ENCODE data around the gene PRKN.

The PRKN gene

DNA sequence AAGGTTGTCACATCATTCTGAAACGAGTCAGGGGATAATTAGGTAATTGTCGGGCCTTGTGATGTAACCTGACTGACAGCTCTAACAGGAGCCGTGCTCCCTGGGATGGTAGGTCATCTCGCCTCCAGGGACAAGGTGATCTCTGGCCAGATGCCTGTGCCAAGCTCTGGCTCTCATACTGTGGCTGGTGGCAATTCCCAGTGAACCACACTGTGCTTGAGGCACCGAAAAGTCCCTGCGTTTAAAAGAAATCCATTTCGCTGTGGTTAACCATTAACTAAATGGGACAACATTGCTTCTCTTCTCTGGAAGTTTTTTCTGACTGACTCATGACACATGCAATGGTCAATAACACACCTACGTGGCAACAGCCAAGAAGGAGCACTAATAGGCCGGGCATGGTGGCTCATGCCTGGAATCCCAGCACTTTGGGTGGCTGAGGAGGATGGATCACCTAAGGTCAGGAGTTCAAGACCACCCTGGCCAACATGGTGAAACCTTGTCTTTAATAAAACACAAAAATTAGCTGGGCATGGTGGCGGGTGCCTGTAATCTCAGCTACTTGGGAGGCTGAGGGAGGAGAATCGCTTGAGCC is 669.2 kb downstream of the PRKN start:
- no peak for DNase-seq
- TF ChIP-seq EZH2 (optimal IDR thresholded peaks at IDR 0.05; ENCODE audit: low read depth, low read length) (no peak), EZH2phosphoT487 (IDR thresholded peaks at IDR 0.05; ENCODE audit: low read length) (no peak)
- TF ChIP-seq, protein P1, sequence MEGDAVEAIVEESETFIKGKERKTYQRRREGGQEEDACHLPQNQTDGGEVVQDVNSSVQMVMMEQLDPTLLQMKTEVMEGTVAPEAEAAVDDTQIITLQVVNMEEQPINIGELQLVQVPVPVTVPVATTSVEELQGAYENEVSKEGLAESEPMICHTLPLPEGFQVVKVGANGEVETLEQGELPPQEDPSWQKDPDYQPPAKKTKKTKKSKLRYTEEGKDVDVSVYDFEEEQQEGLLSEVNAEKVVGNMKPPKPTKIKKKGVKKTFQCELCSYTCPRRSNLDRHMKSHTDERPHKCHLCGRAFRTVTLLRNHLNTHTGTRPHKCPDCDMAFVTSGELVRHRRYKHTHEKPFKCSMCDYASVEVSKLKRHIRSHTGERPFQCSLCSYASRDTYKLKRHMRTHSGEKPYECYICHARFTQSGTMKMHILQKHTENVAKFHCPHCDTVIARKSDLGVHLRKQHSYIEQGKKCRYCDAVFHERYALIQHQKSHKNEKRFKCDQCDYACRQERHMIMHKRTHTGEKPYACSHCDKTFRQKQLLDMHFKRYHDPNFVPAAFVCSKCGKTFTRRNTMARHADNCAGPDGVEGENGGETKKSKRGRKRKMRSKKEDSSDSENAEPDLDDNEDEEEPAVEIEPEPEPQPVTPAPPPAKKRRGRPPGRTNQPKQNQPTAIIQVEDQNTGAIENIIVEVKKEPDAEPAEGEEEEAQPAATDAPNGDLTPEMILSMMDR (IDR thresholded peaks at IDR 0.05; ENCODE audit: low read length) = no peak
- H3K4me2 ChIP-seq (ENCODE audit: low read depth, low read length) = no peak overlapping the region

DNA sequence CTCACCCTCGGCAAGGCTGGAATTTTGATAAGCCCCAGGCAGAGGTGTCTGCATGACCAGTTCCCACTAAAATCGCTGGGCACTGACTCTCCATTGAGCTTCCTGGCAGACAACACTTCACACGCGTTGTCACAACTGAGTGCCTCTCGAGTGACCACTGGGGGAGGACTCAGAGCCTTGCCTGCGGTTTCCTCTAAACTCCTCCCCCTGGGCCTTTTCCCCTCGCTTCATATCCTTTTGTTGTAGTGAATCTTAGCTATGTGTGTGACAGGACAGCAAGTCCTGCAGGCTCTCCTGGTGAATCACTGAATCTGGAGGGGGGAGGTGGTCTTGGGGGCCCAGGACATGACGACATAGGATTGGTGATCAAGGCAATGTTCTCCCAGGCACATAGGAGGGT is 670.8 kb downstream of the PRKN start:
- Histone ChIP-seq H3K9ac (ENCODE audit: low read length) (no peak overlapping the region), H3K4me2 (ENCODE audit: low read depth, low read length) (no peak overlapping the region), H3K4me1 (ENCODE audit: low read length) (no peaks in the 10 kb centered on the region), H3K27me3 (replicated peaks; ENCODE audit: insufficient read depth, low read length) (no peaks in the 10 kb centered on the region), H4K20me1 (ENCODE audit: insufficient read depth, low read length) (no peaks in the 10 kb centered on the region), H3F3A (ENCODE audit: insufficient read depth, low read length) (no peaks in the 10 kb centered on the region), H3K36me3 (replicated peaks; ENCODE audit: insufficient read depth, low read length) (no peaks in the 10 kb centered on the region), H3K27ac (ENCODE audit: low read length) (no peak overlapping the region), H3K79me2 (ENCODE audit: low read length) (no peaks in the 10 kb centered on the region), H3K4me3 (ENCODE audit: low read length) (no peak overlapping the region), H2AFZ (ENCODE audit: low read length) (no peak overlapping the region), H3K9me2 (replicated peaks; ENCODE audit: insufficient read depth, low read length) (no peaks in the 10 kb centered on the region), H3K9me3 (replicated peaks; ENCODE audit: insufficient read depth, low read length) (no peaks in the 10 kb centered on the region)
- TF ChIP-seq EZH2 (optimal IDR thresholded peaks at IDR 0.05; ENCODE audit: low read depth, low read length) (no peak), EZH2phosphoT487 (IDR thresholded peaks at IDR 0.05; ENCODE audit: low read length) (no peak)
- TF ChIP-seq, protein P1 (IDR thresholded peaks at IDR 0.05; ENCODE audit: low read length) = no peak
- no peak for DNase-seq

More for the DNA sequence above, 669.2 kb downstream of the PRKN start:
- H3K27ac ChIP-seq (ENCODE audit: low read length) = no peak overlapping the region
- no peak overlapping the region for H2AFZ ChIP-seq (ENCODE audit: low read length)
- no peaks in the 10 kb centered on the region for H3K79me2 ChIP-seq (ENCODE audit: low read length)
- H3K4me3 ChIP-seq (ENCODE audit: low read length) = no peak overlapping the region
- no peaks in the 10 kb centered on the region for H3K27me3 ChIP-seq (replicated peaks; ENCODE audit: insufficient read depth, low read length)
- H3K36me3 ChIP-seq (replicated peaks; ENCODE audit: insufficient read depth, low read length) = no peaks in the 10 kb centered on the region
- H3F3A ChIP-seq (ENCODE audit: insufficient read depth, low read length) = no peaks in the 10 kb centered on the region
- no peak overlapping the region for H3K9ac ChIP-seq (ENCODE audit: low read length)
- H3K9me3 ChIP-seq (replicated peaks; ENCODE audit: insufficient read depth, low read length) = no peaks in the 10 kb centered on the region
- H4K20me1 ChIP-seq (ENCODE audit: insufficient read depth, low read length) = no peaks in the 10 kb centered on the region
- no peaks in the 10 kb centered on the region for H3K4me1 ChIP-seq (ENCODE audit: low read length)
- no peaks in the 10 kb centered on the region for H3K9me2 ChIP-seq (replicated peaks; ENCODE audit: insufficient read depth, low read length)

DNA sequence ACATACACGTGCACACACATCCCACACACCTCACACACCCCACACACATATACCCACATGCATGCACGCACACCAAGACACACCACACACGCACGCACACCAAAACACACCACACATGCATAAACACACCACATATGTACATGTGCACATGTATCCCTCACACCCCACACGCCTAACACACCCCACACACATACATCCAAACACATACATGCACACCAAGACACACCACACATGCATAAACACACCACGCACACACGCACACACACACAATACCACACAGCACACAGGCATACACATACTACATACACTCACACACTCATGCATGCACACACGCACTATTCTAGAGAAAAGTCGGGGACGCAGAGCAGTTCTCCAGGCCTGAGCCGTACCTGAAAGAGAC is 671.5 kb downstream of the PRKN start:
- Histone ChIP-seq H3K9me3 (replicated peaks; ENCODE audit: insufficient read depth, low read length) (no peaks in the 10 kb centered on the region), H3K4me2 (ENCODE audit: low read depth, low read length) (no peak overlapping the region)
- TF ChIP-seq, protein P1 (IDR thresholded peaks at IDR 0.05; ENCODE audit: low read length) = no peak
- TF ChIP-seq EZH2 (optimal IDR thresholded peaks at IDR 0.05; ENCODE audit: low read depth, low read length) (no peak), EZH2phosphoT487 (IDR thresholded peaks at IDR 0.05; ENCODE audit: low read length) (no peak)

More for the DNA sequence above, 671.5 kb downstream of the PRKN start:
- no peaks in the 10 kb centered on the region for H3K36me3 ChIP-seq (replicated peaks; ENCODE audit: insufficient read depth, low read length)
- no peaks in the 10 kb centered on the region for H3K27me3 ChIP-seq (replicated peaks; ENCODE audit: insufficient read depth, low read length)
- H3K4me3 ChIP-seq (ENCODE audit: low read length) = no peak overlapping the region
- no peaks in the 10 kb centered on the region for H3K4me1 ChIP-seq (ENCODE audit: low read length)
- H2AFZ ChIP-seq (ENCODE audit: low read length) = no peak overlapping the region
- H3K9me2 ChIP-seq (replicated peaks; ENCODE audit: insufficient read depth, low read length) = no peaks in the 10 kb centered on the region
- no peaks in the 10 kb centered on the region for H3K79me2 ChIP-seq (ENCODE audit: low read length)
- no peak overlapping the region for H3K27ac ChIP-seq (ENCODE audit: low read length)
- no peak for DNase-seq
- H4K20me1 ChIP-seq (ENCODE audit: insufficient read depth, low read length) = no peaks in the 10 kb centered on the region
- no peak overlapping the region for H3K9ac ChIP-seq (ENCODE audit: low read length)
- H3F3A ChIP-seq (ENCODE audit: insufficient read depth, low read length) = no peaks in the 10 kb centered on the region
